ENCODE data around the gene SYF2.
A peak's percentile ranks its signal among the peaks of the same experiment; 100 is the strongest.

DNA sequence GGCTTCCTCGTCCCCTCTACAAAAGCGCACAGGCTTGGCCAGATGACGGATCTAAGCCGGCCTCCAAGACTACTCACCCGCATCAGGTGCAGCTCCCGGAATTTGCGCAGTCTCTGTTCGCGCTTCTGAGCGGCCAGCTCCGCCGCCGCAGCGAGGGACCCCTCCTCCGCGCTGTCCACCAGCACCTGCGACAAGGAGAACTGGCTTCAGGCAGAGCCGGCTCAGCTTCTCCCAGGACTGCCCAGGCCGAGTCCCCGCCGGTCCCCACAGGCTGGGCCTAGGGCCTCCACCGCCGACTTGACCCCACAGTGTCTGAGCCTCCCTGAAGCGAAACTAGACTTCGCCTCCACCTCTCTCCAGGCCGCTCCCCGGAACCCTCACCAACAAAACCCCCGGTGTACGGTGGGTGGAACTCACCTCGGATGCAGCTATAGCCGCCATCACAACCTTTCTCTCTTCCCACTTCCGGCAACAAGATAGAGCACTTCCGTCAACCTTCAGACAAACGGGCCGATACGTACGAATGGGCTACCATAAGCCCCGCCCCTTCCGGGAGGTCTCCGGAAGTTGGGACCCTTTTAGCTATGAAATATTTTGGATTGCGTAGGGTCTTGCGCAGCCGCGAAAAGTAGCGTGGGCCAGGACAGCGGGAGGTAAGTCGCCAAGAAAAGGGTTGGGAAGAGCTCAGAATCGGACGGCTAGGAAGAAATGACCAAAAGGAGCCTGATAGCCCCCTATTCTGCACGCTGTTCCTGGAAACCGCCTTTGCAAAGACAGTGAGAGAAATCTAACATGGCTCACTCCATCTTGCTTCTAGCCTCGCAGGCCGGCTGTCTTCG, at the start of gene SYF2:
- no peak for TF ChIP-seq EZH2 (IDR thresholded peaks at IDR 0.05)
- TF ChIP-seq POLR2AphosphoS5 (IDR thresholded peaks at IDR 0.05; ENCODE audit: borderline replicate concordance, low read depth, low read length) = peak; percentile 92
- TF ChIP-seq FOXP2 (optimal IDR thresholded peaks at IDR 0.05; ENCODE audit: control extremely low read depth, extremely low read length, insufficient read depth) = no peak
